ENCODE results near the gene CMKLR1.

The CMKLR1 gene

DNA sequence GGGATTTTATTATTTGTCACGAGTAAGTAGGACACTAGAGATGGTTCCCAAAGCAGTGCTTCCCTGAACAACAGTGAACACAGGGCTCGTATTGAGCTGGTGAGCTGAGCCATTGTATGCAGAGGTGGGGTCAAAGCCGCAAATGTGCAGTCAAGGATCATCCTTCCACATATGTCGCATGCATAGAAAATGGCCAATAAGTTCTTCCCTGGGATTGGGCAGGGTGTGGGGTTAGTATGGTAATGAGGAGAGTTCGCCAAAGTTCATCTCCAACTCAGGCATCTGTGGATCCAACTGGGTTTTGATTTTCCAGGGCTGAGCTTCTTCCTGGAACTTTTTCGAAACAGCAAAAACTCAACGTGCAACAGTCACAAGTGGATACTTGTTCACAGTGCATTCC, 86.6 kb downstream of the CMKLR1 start:
- no peak for TF ChIP-seq EGR1 (IDR thresholded peaks at IDR 0.05)
- TF ChIP-seq TEAD4 (IDR thresholded peaks at IDR 0.05) = no peak
- TF ChIP-seq, protein P1, sequence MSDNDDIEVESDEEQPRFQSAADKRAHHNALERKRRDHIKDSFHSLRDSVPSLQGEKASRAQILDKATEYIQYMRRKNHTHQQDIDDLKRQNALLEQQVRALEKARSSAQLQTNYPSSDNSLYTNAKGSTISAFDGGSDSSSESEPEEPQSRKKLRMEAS (IDR thresholded peaks at IDR 0.05) = no peak
- TF ChIP-seq FOXM1 (IDR thresholded peaks at IDR 0.05; ENCODE audit: borderline replicate concordance, low read depth) = no peak
- no peak for TF ChIP-seq EP300 (IDR thresholded peaks at IDR 0.05; ENCODE audit: borderline replicate concordance)
- no peak for TF ChIP-seq NFIC (IDR thresholded peaks at IDR 0.05)
- TF ChIP-seq, protein P2, sequence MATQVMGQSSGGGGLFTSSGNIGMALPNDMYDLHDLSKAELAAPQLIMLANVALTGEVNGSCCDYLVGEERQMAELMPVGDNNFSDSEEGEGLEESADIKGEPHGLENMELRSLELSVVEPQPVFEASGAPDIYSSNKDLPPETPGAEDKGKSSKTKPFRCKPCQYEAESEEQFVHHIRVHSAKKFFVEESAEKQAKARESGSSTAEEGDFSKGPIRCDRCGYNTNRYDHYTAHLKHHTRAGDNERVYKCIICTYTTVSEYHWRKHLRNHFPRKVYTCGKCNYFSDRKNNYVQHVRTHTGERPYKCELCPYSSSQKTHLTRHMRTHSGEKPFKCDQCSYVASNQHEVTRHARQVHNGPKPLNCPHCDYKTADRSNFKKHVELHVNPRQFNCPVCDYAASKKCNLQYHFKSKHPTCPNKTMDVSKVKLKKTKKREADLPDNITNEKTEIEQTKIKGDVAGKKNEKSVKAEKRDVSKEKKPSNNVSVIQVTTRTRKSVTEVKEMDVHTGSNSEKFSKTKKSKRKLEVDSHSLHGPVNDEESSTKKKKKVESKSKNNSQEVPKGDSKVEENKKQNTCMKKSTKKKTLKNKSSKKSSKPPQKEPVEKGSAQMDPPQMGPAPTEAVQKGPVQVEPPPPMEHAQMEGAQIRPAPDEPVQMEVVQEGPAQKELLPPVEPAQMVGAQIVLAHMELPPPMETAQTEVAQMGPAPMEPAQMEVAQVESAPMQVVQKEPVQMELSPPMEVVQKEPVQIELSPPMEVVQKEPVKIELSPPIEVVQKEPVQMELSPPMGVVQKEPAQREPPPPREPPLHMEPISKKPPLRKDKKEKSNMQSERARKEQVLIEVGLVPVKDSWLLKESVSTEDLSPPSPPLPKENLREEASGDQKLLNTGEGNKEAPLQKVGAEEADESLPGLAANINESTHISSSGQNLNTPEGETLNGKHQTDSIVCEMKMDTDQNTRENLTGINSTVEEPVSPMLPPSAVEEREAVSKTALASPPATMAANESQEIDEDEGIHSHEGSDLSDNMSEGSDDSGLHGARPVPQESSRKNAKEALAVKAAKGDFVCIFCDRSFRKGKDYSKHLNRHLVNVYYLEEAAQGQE (IDR thresholded peaks at IDR 0.05; ENCODE audit: low read depth) = no peak
- no peak for TF ChIP-seq TAF1 (IDR thresholded peaks at IDR 0.05; ENCODE audit: low read depth)
- no peak for TF ChIP-seq TCF12 (IDR thresholded peaks at IDR 0.05; ENCODE audit: low read depth)
- TF ChIP-seq YY1 (IDR thresholded peaks at IDR 0.05; ENCODE audit: low read depth) = no peak
- TF ChIP-seq, protein P3, sequence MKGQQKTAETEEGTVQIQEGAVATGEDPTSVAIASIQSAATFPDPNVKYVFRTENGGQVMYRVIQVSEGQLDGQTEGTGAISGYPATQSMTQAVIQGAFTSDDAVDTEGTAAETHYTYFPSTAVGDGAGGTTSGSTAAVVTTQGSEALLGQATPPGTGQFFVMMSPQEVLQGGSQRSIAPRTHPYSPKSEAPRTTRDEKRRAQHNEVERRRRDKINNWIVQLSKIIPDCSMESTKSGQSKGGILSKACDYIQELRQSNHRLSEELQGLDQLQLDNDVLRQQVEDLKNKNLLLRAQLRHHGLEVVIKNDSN (IDR thresholded peaks at IDR 0.05) = no peak
- no peak for TF ChIP-seq CEBPB (IDR thresholded peaks at IDR 0.05)
- no peak for TF ChIP-seq ZBTB7A (IDR thresholded peaks at IDR 0.05; ENCODE audit: low read depth)
- no peak for TF ChIP-seq RAD21 (IDR thresholded peaks at IDR 0.05; ENCODE audit: low read depth)
- TF ChIP-seq CREB1 (IDR thresholded peaks at IDR 0.05; ENCODE audit: low read depth) = no peak

DNA sequence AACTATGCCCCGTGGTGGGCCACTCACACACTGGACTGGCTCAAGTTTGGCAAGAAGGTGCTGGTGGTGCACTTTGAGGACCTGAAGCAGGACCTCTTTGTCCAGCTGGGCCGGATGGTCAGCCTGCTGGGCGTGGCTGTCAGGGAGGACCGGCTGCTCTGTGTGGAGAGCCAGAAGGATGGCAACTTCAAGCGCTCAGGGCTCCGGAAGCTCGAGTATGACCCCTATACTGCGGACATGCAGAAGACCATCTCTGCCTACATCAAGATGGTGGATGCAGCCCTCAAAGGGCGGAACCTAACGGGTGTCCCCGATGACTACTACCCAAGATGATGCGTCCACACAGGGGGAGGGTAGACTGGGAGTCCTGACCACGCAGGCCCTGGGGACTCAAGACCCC, 91.1 kb downstream of the CMKLR1 start:
- TF ChIP-seq EGR1 (IDR thresholded peaks at IDR 0.05) = no peak
- no peak for TF ChIP-seq CEBPB (IDR thresholded peaks at IDR 0.05)
- TF ChIP-seq ZBTB7A (IDR thresholded peaks at IDR 0.05; ENCODE audit: low read depth) = no peak
- TF ChIP-seq TAF1 (IDR thresholded peaks at IDR 0.05; ENCODE audit: low read depth) = no peak
- no peak for TF ChIP-seq YY1 (IDR thresholded peaks at IDR 0.05; ENCODE audit: low read depth)
- TF ChIP-seq TCF12 (IDR thresholded peaks at IDR 0.05; ENCODE audit: low read depth) = no peak
- TF ChIP-seq, protein P3 (IDR thresholded peaks at IDR 0.05) = no peak
- TF ChIP-seq, protein P1 (IDR thresholded peaks at IDR 0.05) = no peak
- TF ChIP-seq RAD21 (IDR thresholded peaks at IDR 0.05; ENCODE audit: low read depth) = no peak

DNA sequence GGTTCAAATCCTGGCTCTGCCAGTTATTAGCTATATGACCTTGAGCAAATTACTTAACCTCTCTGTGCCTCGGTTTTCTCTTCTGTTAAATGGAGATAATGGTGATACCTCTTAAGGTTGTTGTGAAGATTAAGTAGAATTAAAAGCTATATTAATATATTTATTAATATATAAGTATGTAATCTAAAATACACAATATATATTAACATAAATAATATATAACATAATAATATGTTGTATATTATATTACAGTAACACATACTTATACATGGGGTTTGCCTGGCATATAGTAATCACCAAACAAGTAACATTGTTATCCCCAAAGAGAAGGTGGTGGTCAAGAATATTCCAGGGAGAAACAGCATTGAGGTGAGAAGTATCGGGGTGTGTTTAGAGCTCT, 92.0 kb downstream of the CMKLR1 start:
- TF ChIP-seq, protein P3 (IDR thresholded peaks at IDR 0.05) = no peak
- no peak for TF ChIP-seq CEBPB (IDR thresholded peaks at IDR 0.05)
- TF ChIP-seq RAD21 (IDR thresholded peaks at IDR 0.05; ENCODE audit: low read depth) = no peak
- TF ChIP-seq TCF12 (IDR thresholded peaks at IDR 0.05; ENCODE audit: low read depth) = no peak
- TF ChIP-seq TEAD4 (IDR thresholded peaks at IDR 0.05) = no peak
- TF ChIP-seq, protein P1 (IDR thresholded peaks at IDR 0.05) = no peak
- TF ChIP-seq FOXM1 (IDR thresholded peaks at IDR 0.05; ENCODE audit: borderline replicate concordance, low read depth) = no peak
- no peak for TF ChIP-seq NFIC (IDR thresholded peaks at IDR 0.05)
- TF ChIP-seq ZBTB7A (IDR thresholded peaks at IDR 0.05; ENCODE audit: low read depth) = no peak
- TF ChIP-seq, protein P2 (IDR thresholded peaks at IDR 0.05; ENCODE audit: low read depth) = no peak
- TF ChIP-seq CREB1 (IDR thresholded peaks at IDR 0.05; ENCODE audit: low read depth) = no peak
- TF ChIP-seq EGR1 (IDR thresholded peaks at IDR 0.05) = no peak
- no peak for TF ChIP-seq EP300 (IDR thresholded peaks at IDR 0.05; ENCODE audit: borderline replicate concordance)
- TF ChIP-seq YY1 (IDR thresholded peaks at IDR 0.05; ENCODE audit: low read depth) = no peak
- TF ChIP-seq TAF1 (IDR thresholded peaks at IDR 0.05; ENCODE audit: low read depth) = no peak

DNA sequence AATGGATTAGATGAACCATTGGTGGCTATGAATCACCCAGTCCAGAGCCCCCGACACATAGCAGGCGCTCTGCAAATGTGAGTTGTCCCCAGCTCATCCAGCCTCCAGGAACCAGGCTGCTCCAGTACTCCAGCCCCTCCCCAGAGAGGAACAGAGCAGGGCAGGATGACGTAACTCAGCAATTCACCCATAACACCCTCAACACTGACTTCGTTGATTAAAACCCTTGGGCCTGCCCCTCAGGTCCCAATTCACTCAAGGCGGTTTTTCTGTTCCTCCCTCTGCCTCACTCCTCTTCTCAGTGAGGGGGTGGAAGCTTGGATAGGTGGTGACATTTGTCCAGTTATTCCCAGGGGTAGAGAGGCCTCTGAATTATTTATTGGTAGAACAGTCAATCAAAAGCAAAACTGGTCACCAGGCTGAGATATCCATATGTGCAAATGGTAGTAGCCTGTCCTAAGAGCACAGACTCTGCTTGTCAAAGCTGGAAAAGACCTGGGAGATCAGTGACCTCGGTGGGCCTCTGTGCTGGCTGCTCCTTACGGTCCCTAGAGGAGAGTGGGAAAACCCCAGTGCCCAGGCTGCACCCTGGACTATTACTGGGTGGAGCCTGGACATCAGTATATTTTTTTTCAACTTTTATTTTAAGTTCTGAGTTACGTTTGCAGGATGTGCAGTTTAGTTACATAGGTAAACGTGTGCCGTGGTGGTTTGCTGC, 97.0 kb downstream of the CMKLR1 start:
- TF ChIP-seq EP300 (IDR thresholded peaks at IDR 0.05; ENCODE audit: borderline replicate concordance) = no peak
- no peak for TF ChIP-seq EGR1 (IDR thresholded peaks at IDR 0.05)
- no peak for TF ChIP-seq YY1 (IDR thresholded peaks at IDR 0.05; ENCODE audit: low read depth)
- TF ChIP-seq, protein P2 (IDR thresholded peaks at IDR 0.05; ENCODE audit: low read depth) = no peak
- TF ChIP-seq CREB1 (IDR thresholded peaks at IDR 0.05; ENCODE audit: low read depth) = no peak
- no peak for TF ChIP-seq ZBTB7A (IDR thresholded peaks at IDR 0.05; ENCODE audit: low read depth)
- TF ChIP-seq NFIC (IDR thresholded peaks at IDR 0.05) = no peak
- TF ChIP-seq RAD21 (IDR thresholded peaks at IDR 0.05; ENCODE audit: low read depth) = no peak
- no peak for TF ChIP-seq TEAD4 (IDR thresholded peaks at IDR 0.05)
- TF ChIP-seq, protein P1 (IDR thresholded peaks at IDR 0.05) = no peak
- no peak for TF ChIP-seq TCF12 (IDR thresholded peaks at IDR 0.05; ENCODE audit: low read depth)
- TF ChIP-seq, protein P3 (IDR thresholded peaks at IDR 0.05) = no peak
- no peak for TF ChIP-seq TAF1 (IDR thresholded peaks at IDR 0.05; ENCODE audit: low read depth)
- no peak for TF ChIP-seq CEBPB (IDR thresholded peaks at IDR 0.05)
- no peak for TF ChIP-seq FOXM1 (IDR thresholded peaks at IDR 0.05; ENCODE audit: borderline replicate concordance, low read depth)
